ENCODE results near the gene STOML3.
A peak's percentile ranks its signal among the peaks of the same experiment; 100 is the strongest.

Gene STOML3, protein sequence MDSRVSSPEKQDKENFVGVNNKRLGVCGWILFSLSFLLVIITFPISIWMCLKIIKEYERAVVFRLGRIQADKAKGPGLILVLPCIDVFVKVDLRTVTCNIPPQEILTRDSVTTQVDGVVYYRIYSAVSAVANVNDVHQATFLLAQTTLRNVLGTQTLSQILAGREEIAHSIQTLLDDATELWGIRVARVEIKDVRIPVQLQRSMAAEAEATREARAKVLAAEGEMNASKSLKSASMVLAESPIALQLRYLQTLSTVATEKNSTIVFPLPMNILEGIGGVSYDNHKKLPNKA

DNA sequence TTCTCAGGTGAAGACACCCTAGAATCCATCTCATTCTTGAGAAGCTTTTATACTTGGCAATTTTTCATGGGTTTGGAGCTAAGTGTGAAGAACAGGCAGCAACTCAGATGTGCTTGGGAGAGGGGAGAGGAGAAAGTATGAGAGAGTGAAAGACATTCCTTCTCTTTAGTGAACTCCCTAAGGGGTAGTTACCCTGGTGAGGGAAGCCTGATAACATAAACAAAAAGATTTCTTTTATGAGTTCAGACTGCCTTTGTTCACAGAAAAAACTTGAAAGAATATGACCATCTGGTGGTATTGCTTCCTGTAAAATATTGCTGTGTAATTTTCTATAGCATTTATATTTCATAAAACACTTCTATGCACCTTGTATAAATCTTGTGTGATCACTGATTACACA lies at the start of gene STOML3:
STOML3 (minus strand) TSS at position 139 of the 400 bp plus-strand sequence; CDS start at position 29, 110 bp downstream.
- DNase-seq, result no peak

DNA sequence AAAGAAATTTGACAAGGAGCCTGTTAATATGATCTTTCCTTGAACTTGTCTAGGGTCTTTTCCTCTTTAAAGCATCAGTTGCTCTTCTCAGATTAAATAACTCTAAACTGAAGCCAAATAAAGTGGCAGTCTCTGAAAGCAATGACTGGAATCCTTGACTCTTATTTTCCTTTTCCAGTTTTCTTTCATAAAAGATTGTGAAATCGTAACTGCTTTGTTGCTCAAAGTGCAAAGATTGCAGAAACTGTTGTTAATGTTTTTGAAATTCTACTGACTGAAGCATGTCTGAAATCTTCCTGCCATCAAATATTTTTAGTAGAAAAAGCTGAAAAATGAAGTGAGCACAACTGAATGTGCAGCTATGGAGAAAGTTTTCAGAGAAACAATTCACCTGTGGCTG lies 49.6 kb upstream of the STOML3 start:
- no peak for DNase-seq

DNA sequence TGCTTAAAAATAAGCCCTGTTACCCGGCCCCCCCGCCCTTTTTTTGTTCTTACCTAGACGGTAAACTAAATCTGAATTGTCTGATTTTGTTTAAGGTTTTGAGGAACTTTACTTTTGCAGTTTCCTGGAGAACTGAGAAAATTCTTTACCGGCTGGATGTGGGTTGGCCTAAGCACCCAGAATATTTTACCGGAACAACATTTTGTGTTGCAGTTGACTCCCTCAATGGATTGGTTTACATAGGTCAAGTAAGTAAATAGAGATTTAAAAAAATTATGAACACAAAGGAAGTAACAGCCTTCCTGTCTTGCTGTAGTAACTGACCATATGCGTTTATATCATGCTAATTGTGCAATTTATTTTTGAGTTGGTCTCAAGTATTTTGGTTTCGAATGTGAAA lies 48.4 kb upstream of the STOML3 start:
- peak in 1 of 2 experiments; percentile 31 for DNase-seq

DNA sequence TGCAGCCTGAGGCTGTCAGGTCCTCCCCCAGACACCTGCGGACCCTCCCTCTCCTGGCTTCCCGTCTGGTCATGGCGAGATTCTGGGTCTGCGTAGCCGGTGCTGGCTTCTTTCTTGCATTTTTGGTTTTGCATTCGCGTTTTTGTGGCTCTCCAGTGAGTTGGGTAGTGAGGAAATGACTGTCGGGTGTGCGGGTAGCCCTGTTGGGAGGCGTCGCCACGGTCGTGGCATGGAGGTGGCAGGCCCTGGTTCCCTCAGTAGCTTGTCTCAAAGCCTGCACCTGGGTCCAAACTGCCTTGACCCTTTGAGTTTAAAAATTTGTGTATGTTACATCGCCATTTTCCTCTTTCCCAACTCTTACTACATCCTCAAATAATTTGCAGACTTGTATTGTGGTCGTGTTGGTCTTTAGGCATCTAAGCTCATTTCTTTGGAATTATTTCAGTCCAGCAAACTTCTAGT lies 48.0 kb upstream of the STOML3 start:
- peak; percentile 74 to 82 for DNase-seq

DNA sequence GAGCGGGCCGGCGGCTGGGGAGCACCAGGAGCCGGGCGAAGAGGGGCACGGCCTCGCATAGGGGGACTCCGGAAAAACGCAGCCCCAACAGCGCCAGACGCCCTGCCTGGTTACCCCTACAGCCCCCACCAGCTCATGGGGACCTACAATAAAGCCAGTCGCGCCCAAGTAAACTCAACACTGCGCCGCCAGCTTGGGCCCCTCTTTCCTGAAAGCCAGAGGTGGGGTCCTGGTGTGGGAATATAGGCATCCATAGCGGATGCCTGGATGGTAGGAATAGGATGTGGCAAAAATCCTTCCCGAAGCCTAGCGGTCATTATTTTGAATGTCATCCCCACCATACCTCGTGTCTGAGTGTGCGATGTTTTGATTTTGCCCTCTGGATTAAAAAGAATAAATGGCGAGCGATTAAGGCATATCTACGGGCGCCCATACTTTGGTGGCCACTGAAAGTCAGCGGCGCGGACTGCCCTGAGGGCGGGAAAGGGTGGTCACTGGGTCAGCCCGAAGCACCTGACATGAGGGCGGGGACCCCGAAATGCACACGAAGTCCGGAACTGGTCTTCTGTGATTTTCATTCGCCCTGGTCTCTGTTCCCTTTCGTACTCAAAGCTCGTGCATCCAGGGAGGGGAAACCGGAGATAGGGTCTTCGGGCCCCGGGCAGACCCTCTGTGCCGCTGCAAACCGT lies 47.4 kb upstream of the STOML3 start, which contains the start of the genes NHLRC3 and PROSER1:
NHLRC3 (plus strand) TSS at position 577 of the 689 bp plus-strand sequence. CDS start 184 bp downstream, outside the sequence.
PROSER1 (minus strand) TSS at position 210 of the 689 bp plus-strand sequence. CDS start 847 bp downstream, outside the sequence.
- DNase-seq, result peak; percentile 96 to 98

DNA sequence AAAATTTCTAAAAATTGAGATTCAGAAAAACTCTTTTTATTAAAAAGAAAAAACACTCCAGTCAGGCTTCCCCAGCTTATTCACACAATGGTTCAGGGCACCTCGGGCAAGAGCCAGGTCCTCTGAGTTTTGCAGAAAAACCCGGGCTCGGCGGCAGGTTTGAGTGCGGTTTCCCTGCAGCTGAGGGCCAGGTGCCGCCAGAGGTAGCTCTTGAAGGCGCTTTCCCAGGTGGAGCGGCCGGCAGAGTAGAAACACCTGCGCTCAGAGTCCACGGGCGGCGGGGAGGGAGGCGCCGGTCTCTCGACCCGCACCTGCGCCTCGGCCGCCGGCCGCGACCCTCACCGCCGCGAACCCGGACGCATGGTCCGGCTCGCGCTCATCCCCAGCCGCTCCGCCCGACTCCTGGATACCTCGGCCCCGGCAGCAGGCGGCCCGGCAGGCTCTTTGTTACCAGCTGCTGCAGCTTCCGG lies 46.8 kb upstream of the STOML3 start:
- DNase-seq, result peak in 1 of 2 experiments; percentile 96

DNA sequence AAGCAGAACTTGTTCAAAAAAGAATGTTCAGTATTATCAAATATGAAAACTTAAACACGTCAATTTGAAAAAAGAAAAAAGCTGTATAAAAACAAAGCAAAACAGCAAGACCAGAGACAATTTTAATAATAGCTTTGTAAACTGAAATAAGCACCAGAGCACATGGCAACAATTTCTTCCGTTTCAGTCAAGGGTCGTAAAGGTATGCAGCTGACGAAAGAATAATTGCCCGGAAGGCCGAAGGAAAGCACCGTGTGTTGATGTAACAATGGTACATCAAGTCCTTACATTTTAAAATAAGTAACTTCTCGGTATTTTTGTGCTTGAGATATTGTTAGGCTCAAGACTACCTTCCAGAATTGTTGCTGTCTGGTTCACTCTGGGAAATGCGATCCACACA lies 45.6 kb upstream of the STOML3 start:
- DNase-seq, result peak in 1 of 2 experiments; percentile 59

DNA sequence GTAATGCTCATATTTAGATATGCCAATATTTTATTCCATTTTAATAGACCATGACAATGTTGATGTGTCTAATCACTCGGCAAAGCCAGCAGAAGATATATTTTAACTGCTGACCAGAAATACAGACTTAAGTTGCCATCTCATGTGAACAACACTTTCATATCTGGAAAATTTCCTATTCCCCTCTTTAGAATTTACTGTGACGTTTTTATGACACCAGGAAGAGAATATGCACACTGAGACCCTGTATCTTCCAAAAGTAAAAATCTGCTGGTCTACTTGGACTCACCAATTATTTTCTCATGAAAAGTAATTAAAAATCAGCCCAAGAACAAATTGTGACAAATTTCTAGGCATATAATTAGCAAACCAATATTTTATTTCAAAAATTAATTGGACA lies 45.2 kb upstream of the STOML3 start:
- DNase-seq, result no peak

DNA sequence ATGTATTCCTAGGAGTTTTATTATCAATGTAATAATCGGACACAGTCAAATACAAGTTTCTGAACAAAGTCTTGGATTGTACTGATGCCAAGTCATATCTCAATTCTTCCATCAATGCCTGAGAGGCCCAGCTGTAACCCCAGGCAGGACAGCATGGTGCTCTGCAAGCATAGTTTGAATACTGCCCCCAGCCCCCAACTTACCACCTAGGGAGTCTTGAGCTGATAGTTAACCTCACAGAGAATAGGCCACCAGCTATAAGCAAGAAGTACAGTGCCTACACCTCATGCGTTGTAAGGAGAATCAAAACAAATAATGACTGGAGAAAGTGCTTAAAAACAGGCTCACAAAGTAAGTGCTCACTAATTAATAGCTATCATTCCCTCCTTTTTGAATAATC lies 44.6 kb upstream of the STOML3 start:
- peak in 1 of 2 experiments; percentile 42 for DNase-seq

DNA sequence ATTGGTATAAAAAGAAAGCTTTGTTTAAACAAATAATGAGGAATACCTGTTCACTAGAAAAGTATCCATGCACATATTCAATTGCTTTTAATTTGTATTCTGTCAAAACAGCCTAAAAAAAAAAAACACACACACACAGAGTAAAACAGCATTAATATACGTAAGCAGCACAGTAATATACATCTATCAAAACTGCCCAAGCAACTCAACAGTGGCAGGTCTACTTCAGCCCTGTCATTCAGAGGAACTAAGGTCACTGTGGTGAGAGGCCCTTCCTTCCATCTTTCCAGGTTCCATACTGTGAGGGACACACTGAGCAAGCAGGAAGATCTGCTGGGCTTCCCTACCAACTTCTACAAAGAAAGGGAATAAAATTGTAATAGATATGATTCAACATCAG lies 43.5 kb upstream of the STOML3 start:
- DNase-seq, result peak in 1 of 2 experiments; percentile 36

DNA sequence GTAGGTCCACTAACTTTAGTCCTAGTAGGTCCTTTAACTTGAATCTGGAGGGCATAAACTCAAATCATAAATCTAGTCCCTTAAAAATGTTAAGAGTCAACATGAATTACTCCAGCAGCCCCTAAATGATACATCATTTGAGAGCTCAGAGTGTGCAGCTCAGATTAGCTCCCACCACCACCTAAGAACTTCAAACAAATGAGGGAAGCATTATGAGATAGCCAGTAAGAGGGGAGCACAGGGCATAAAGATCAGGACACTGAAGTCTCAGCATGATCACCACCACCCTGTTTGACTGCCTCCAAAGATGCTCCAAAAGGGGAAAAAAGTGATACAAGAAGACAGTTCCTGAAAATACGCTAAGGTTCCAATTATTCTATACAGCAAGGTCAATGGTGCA lies 41.5 kb upstream of the STOML3 start:
- DNase-seq, result no peak

DNA sequence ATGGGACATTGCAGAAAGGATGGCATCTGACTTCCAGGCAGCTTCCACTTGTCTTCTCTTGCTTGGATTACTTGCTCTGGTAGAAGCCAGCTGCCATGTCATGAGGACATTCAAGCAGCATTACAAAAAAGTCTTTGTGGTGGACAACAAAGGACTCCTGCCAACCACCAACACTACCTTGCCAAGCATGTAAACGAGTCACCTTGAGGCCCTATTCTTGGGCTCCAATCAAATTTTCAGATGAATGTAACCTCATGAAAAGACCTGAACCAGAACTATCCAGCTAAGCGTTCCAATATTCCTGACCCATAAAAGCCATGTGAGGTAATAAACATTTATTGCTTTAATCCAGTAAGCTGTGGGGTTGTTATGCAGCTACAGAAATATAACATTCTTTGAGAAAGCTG lies 34.8 kb upstream of the STOML3 start:
- no peak for DNase-seq

DNA sequence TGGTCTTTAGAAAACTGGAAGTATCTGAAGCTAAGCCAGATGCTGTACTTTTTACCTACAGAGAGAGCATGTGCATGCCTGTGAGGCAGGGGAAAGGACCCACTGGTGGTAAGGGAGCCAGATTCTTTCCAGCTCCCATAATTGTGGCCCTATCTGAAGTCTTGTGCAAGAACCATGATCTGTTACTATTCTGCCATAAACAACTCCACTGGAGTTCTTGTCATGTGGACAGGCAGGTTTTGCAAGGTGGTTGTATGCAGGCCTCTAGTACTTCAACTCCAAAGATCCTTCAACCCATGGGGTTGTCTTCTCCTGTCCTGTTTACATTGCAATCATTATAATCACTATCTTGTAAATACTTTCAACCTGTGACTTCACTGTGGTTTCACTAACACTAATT lies 33.1 kb upstream of the STOML3 start:
- DNase-seq, result no peak

DNA sequence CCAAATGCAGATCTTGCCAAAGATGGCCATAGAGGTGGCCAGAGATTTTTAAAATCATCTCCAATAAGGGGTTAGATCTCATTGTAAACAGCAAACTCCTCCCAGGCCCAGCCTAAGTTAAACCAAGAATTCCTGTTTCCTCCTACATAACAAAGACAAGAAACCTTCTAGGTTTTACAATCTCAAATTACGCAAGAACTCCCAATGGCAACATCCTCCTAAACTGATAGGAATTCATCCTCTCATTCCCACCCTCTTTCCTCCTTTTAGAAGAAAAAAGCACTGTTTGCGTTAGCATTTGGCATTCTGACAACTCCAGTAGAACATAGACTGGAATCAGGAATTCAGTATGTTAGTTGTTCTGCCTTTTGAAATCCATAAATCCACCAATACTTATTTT lies 32.7 kb upstream of the STOML3 start:
- no peak for DNase-seq

DNA sequence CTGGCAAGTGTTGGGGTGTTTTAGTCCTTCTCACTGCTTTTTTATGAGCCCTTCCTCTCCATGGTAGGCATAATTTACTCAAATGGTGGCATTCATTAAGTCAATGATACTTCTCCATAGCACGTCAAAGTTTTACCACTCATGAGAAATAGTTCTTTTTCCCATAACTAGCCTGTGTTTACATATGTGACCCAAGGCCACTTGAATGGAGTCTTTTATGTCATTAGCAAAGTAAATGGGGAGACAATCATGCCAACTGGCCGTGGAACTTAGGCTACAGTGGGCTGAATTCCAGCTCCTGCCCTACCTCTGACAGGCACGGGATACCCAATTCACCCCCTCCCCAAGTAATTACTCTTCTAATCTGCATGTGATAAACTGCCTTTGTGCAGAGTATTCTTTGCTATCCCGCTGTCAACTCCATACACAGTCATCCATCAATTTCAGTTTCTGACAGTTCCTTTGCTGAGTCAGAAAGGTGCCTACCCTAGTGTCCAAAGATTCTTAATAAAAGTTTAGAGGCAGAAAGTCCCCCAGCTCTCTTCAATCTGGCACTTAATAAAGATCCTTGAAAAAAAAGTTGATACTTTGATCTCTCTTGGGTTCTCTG lies 30.3 kb upstream of the STOML3 start:
- DNase-seq, result no peak

DNA sequence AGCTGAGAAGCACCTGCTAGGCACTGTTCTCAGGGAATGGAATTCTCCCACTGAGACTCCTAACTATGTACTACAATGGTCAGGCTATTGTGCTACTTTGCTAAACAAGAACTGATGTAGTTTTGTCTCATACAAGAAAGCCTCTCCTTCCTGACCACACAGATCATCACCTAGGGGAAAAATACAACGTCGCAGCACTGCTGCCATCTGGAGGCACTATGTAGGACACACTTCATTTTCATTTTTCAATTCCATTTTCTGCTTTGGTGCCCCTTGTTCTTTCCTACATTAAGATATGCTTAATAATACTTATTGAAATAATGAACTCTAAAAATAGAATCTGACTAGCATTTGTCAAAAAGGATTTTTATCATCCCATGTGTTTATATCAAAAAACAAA lies 26.2 kb upstream of the STOML3 start:
- DNase-seq, result peak; percentile 42 to 64

DNA sequence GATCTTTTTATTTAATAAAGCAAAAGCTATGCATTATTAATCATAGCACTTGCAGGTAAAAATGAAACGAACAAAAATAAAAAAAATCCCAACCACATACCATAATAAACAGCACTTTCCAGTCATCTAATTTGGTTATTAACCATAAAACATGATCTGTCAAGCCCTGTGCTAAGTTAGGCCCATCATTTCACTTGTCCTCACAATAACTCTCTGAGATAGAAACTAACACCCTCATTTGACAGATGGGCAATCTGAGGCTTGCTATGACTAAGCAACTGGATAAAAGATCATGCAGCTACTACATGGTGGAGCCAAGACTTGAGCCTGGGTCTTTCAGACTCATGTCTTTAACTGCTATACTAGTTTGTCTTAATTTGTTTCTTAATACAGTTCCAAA lies 25.5 kb upstream of the STOML3 start:
- no peak for DNase-seq

DNA sequence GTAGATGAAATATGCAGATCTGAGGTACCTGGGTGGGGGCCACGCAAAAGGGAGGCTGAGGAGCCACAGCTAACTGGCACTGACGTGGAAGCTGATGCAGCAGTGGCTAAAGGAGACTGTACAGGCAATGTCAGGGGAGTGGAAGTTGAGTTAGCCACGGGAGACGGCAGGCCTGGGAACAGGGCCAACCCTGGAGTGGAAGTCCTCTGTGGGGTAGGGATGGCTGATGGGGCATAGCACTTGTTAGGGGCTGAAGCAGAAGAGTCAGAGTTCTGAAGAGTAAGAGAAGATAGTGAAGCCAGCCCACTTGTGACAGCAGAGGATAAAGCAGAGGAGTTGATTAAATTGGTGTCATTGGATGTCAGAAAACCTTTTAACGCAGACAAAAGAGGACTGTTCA lies 22.8 kb upstream of the STOML3 start:
- DNase-seq, result no peak

DNA sequence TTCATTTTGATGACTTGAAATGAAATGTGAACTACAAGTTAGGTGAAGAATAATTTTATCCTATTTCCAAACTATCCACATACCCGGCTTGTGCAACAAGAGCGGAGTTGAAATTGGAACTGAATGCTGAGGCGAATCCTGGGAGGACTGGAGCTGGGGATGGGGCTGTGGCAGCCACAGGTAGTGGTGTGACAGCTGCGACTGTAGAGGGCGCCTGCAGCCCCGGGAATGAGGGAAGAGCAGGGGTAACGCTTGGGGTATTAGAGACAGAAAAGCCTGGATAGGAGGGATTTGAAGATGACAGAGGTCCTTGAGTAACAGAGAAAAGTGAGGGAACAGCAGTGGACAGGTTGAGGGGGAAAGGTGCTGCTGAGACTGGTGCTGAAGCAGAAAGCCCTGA lies 22.0 kb upstream of the STOML3 start:
- DNase-seq, result peak in 1 of 2 experiments; percentile 21

DNA sequence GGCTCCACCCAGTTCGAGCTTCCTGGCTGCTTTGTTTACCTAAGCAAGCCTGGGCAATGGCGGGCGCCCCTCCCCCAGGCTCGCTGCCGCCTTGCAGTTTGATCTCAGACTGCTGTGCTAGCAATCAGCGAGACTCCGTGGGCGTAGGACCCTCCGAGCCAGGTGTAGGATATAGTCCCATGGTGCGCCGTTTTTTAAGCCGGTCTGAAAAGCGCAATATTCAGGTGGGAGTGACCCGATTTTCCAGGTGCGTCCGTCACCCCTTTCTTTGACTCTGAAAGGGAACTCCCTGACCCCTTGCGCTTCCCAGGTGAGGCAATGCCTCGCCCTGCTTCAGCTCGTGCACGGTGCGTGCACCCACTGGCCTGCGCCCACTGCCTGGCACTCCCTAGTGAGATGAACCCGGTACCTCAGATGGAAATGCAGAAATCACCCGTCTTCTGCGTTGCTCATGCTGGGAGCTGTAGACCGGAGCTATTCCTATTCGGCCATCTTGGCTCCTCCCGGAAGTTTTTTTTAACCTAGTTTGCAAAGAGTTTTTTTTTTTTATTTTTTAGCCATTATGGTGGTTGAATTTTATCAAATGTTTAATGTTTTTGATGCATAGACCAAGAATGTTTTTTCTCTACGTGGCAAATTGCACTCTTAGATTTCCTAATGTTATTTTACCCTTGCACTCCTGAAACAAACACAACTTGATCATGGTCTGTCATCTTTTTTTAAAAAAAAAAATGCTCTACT lies 15.9 kb upstream of the STOML3 start:
- peak in 1 of 2 experiments; percentile 20 for DNase-seq

DNA sequence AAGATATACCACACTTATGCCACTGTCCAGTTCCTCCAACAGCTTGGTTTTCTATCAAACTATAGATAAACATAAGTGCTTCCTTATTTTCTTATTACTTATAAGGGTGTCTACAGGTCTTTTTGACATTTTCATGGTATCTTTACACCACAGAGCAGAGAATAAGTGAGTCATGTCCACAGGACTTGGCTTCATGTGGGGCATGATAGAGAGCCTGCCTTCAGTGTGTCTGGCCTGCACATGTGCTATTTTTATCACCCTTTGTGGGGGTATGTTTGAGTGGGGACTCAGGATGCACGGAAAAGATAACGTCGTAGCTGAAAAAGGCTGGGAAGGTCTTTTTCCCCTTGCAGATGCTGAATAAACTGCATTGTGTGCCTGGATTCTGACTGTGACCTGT lies 8.1 kb upstream of the STOML3 start:
- no peak for DNase-seq

DNA sequence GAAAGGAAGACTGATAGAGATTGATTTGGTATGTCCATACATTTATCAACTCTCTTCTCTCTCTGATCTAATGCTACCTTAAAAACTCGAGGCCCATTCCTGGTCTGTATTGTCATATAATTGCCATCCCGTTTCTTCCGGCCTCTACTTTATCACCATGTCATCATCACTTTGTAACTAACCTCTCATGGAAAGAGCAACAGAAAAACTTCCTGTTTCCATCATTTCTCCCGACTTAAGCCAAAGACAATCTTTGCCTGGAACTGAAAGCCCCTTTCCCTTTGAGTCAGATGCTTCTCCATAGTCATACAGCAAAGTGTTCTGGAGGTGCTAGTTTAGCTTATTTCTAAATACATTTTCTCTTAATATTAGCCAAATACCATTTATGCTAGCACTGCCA lies 2.8 kb upstream of the STOML3 start:
- DNase-seq, result no peak

DNA sequence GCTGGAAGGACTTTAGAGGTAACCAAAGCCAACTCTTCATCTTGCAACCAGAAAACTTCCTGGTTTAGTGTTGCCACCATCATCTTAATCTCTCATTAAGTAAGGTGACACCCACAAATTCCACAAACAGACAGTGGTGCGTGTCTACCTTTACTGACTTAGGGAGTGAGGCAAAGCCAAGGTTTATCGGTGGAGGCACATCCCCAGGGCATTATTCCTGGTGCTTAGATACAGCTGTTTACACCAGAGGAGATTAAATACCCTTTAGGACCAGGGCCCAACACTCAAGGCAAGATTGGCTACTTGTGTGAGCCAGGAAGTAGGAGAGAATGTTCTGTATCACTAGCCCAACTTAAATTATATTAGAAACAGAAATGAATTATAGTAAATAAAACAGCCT lies 9.5 kb downstream of the STOML3 start:
- DNase-seq, result no peak
